GM10266 (cell line): ENCODE data around the gene ATOSA.
A peak's percentile ranks its signal among the peaks of the same experiment; 100 is the strongest.

Experiments used
- DNase-seq: peaks from one replicate; pipeline ENCODE4 v3.0.0; 2012; ENCODE audit errors: extremely low spot score
- TF ChIP-seq, protein P1 (sequence below): IDR thresholded peaks from 2 replicates; pipeline ENCODE4 v1.5.1; 2012; ENCODE audit warnings: mild to moderate bottlenecking, low read depth; ENCODE audit not compliant: control insufficient read depth, insufficient read depth; ENCODE audit errors: missing control alignments

Gene ATOSA

DNA sequence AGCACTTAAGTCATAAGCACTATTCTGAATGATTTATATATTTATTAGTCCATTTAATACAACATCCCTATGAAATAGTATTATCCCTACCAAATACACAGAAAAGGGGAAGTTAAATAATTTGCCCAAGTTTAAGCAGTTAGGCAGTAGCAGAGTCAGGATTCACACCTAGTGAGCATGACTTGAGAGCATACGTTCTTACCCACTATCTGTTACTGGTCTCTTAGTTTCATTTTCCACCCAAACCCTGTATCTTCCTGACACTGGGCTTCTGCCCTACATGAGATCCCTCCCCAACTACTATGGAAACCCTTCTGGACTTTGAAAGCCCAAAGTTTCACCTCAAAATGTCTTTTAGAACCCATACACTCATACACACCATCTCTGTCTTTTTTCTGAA, 4.4 kb upstream of the ATOSA start:
- peak; percentile 45 for DNase-seq
- TF ChIP-seq, protein P1, sequence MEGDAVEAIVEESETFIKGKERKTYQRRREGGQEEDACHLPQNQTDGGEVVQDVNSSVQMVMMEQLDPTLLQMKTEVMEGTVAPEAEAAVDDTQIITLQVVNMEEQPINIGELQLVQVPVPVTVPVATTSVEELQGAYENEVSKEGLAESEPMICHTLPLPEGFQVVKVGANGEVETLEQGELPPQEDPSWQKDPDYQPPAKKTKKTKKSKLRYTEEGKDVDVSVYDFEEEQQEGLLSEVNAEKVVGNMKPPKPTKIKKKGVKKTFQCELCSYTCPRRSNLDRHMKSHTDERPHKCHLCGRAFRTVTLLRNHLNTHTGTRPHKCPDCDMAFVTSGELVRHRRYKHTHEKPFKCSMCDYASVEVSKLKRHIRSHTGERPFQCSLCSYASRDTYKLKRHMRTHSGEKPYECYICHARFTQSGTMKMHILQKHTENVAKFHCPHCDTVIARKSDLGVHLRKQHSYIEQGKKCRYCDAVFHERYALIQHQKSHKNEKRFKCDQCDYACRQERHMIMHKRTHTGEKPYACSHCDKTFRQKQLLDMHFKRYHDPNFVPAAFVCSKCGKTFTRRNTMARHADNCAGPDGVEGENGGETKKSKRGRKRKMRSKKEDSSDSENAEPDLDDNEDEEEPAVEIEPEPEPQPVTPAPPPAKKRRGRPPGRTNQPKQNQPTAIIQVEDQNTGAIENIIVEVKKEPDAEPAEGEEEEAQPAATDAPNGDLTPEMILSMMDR, result no peak

DNA sequence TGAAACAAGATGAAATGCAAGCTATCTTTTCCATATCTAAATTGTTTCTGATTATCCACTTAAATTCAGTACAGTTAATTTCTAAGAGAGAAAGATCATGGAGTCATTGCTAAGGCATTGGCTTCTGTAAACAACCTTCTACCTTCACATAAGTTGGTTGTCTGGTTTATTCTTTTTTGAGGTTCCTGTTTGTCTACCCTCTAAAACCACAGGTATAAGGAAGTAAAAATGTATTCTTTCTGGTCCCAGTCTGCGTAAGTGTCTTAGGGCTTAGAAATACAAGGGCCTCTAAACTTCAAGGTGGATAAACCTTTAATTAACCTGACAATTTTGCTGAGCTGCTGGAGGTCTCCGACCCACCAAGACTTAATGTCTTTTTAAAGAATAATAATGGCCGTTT, 3.6 kb upstream of the ATOSA start:
- TF ChIP-seq, protein P1, result no peak
- peak; percentile 12 for DNase-seq

DNA sequence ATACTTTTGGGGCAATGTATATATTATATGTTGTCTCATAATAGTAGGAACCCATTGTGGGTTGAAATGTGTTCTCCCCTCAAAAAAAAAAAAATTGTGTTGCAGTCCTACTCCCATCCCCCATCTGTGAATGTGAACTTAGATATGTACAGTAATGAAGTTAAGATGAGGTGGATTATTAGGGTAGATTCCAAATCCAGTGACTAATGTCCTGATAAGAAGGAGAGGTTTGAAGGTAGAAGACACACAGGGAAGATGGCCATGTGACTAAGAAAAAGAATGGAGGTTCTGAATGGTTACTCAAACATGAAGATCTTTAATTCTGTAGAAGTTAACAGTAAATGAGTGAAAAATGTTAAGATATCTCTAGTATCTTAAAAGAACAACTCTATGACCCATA, 3.0 kb upstream of the ATOSA start:
- TF ChIP-seq, protein P1, result no peak
- no peak for DNase-seq

DNA sequence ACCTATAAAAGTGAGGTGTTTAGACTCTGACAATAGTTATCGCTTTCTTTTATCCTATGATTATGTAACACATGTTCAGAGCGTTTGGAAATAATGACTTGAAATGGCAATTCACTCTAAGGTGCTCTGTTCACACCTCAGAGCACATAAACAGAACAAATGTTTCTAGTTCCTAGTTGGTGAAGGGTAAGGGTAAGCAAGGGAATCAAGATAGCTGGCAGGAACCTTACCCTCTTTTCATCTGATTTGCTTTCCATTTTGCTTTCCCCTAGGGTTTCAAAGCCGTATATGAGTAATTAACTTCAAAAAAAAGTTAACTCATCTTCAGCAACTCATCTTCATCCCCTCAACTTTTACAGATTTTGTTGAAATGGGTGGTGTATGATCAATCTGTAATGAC, 2.3 kb upstream of the ATOSA start:
- DNase-seq, result no peak
- TF ChIP-seq, protein P1, result no peak

DNA sequence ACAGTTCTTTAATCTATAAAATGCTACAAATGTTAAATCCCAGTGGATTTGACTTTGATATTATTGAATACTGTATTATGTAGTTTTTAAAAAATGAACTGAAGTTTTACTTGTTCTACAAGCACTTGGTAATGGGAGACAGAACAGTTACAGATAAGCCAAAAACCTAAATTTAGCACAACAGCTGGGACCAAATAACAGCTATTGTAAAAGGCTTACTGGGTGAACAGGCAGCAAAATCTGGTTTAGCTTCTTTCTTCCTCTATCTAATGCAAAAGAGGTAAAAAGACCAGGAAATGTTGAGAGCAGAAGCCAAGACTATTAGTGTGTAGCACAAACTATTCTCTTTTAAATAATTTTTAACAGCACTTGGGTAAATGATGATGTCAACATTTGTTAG, 1.6 kb upstream of the ATOSA start:
- TF ChIP-seq, protein P1, result no peak
- DNase-seq, result no peak

DNA sequence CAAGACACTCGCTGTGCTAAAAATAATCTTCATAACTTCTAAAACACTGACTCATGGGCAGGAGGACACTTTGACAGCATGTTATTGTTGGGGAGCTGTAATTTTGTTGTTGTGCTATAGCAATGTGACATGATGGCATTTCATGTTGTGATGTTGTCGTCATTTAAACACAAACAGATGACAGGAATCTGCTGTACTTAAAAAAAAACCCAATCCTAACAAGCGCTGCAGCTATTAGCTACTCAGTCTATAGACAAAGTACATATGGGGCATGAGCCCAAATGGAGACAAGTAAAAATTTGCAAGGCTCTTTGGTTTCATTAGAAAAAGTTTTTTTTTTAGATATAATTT, 828 bp upstream of the ATOSA start:
- TF ChIP-seq, protein P1, result no peak
- no peak for DNase-seq

DNA sequence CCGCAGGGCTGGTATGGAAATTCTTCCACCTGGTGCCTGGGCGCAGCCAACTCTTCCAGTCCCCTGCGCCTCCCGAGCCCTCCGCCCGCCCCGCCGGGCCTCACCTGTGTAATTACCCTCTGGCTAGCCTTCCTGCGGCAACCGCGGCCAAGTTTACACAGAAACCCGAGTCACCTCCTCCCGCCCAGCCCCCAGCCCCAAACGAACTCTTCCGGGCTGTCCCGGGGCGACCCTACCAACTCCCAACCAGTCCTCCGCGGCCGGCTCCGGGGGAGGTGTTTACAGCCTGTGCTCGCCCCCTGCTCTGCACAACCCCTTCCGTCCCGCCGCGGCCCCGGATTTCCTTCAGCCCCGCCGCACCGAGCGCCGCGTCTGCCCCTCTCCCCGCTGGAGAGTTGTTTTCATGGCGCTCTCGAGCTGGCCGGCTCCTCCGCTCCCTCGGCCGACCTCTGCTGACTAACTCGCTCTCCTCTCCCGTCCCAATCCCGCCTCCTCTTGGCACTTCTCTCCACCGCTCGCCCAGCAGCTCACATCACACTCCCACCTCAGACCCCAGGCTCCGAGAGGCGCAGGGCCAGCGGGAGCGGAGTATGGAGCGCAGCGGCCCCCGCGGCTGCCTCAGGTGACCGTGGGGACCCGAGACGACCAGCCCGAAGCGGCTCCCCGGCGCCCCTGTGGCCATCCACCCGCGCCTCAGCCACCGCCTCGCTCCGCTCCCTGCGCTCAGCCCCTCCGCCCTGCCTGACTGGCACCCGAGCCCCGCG, 538 bp downstream of the ATOSA start:
- DNase-seq, result peak; percentile 37
- TF ChIP-seq, protein P1, result no peak
